GM23338 (cell line): ENCODE data around the gene GALNT16. TPM values are rescaled to one million over a fixed set of nuclear protein-coding genes. Genes with fewer than 3 reads are reported as not detected.

ENCODE experiments used
- ATAC-seq: fragments of 200-7000 bp; cut with Tn5 transposase; 3 replicates; pipeline ENCODE4 v1.9.1; 2020
- DNase-seq: peaks from one replicate; pipeline ENCODE4 v3.0.0-alpha.2; 2015; ENCODE audit warnings: low spot score
- H2AFZ ChIP-seq: fragments of 200-600 bp; sonication (generic); 2 replicates; pipeline ENCODE4 v1.8.0; 2016; ENCODE audit warnings: antibody characterized with exemption, mild to moderate bottlenecking, moderate library complexity
- H3F3A ChIP-seq: fragments of 200-600 bp; sonication (generic); replicated peaks from 2 replicates; pipeline ENCODE4 v1.8.0; 2017; ENCODE audit warnings: antibody characterized with exemption, mixed run types, low read depth
- H3K27ac ChIP-seq: fragments of 200-600 bp; sonication (generic); 2 replicates; pipeline ENCODE4 v1.6.1; 2016; ENCODE audit warnings: low read depth
- H3K27me3 ChIP-seq: fragments of 200-600 bp; sonication (generic); 2 replicates; pipeline ENCODE4 v1.8.0; 2016; ENCODE audit warnings: mild to moderate bottlenecking, mixed run types, moderate library complexity; ENCODE audit not compliant: insufficient read depth
- H3K36me3 ChIP-seq: fragments of 200-600 bp; sonication (generic); 2 replicates; pipeline ENCODE4 v1.8.0; 2016; ENCODE audit warnings: mild to moderate bottlenecking; ENCODE audit not compliant: insufficient read depth
- H3K4me1 ChIP-seq: fragments of 200-600 bp; sonication (generic); 2 replicates; pipeline ENCODE4 v1.8.0; 2016; ENCODE audit warnings: mild to moderate bottlenecking, moderate library complexity; ENCODE audit not compliant: insufficient read depth
- H3K4me2 ChIP-seq: fragments of 200-600 bp; sonication (generic); 2 replicates; pipeline ENCODE4 v1.7.1; 2017; ENCODE audit warnings: mixed run types
- H3K4me3 ChIP-seq: fragments of 200-600 bp; sonication (generic); 2 replicates; pipeline ENCODE4 v1.6.1; 2016; ENCODE audit warnings: mixed run types
- H3K79me2 ChIP-seq: fragments of 200-600 bp; sonication (generic); replicated peaks from 2 replicates; pipeline ENCODE4 v1.8.0; 2017; ENCODE audit warnings: mild to moderate bottlenecking; ENCODE audit not compliant: insufficient read depth
- H3K9me2 ChIP-seq: fragments of 200-600 bp; sonication (generic); 2 replicates; pipeline ENCODE4 v1.8.0; 2017; ENCODE audit not compliant: insufficient read depth
- H4K20me1 ChIP-seq: fragments of 200-600 bp; sonication (generic); replicated peaks from 2 replicates; pipeline ENCODE4 v1.8.0; 2017; ENCODE audit warnings: mild to moderate bottlenecking; ENCODE audit not compliant: insufficient read depth
- H3K27ac Mint-ChIP-seq: 2 replicates; pipeline ENCODE4 v1.8.0; 2020; ENCODE audit warnings: inconsistent platforms, mild to moderate bottlenecking, moderate library complexity, mixed read lengths
- H3K27me3 Mint-ChIP-seq: 3 replicates; pipeline ENCODE4 v1.8.0; 2022; ENCODE audit warnings: low read depth, mild to moderate bottlenecking, moderate library complexity, mixed read lengths, inconsistent platforms; ENCODE audit not compliant: insufficient read depth, poor library complexity
- H3K36me3 Mint-ChIP-seq: 3 replicates; pipeline ENCODE4 v1.8.0; 2021; ENCODE audit warnings: low read depth, mild to moderate bottlenecking, inconsistent platforms, moderate library complexity, mixed read lengths
- H3K4me1 Mint-ChIP-seq: 3 replicates; pipeline ENCODE4 v1.8.0; 2020; ENCODE audit warnings: mild to moderate bottlenecking, inconsistent platforms, mixed read lengths
- H3K4me3 Mint-ChIP-seq: 3 replicates; pipeline ENCODE4 v1.8.0; 2021; ENCODE audit warnings: moderate library complexity, mild to moderate bottlenecking, inconsistent platforms, mixed read lengths
- H3K9me3 Mint-ChIP-seq: 3 replicates; pipeline ENCODE4 v1.8.0; 2020; ENCODE audit warnings: moderate library complexity, mild to moderate bottlenecking, inconsistent platforms, mixed read lengths
- CREB1 ChIP-seq: fragments of 250-450 bp; sonication (Bioruptor Pico); IDR thresholded peaks from 2 replicates; pipeline ENCODE4 v1.5.0; 2020; ENCODE audit warnings: low read depth, mild to moderate bottlenecking, moderate library complexity
- CTCF ChIP-seq, 2 experiments: fragments of 200-600 bp in 1 of 2; sonication (generic) in 1 of 2; conservative IDR thresholded peaks; 2 replicates each; pipeline versions ENCODE4 v1.5.1 to v1.6.1; 2016 to 2017; ENCODE audit warnings: antibody characterized with exemption in 2 of 2, low read depth in 2 of 2, mild to moderate bottlenecking in 2 of 2, moderate library complexity in 1 of 2
- ETS1 ChIP-seq: IDR thresholded peaks from 2 replicates; pipeline ENCODE4 v1.6.1; 2016; ENCODE audit warnings: antibody characterized with exemption
- EZH2 ChIP-seq: fragments of 200-600 bp; sonication (generic); IDR thresholded peaks from one replicate; pipeline ENCODE4 v1.8.0; 2017; ENCODE audit warnings: antibody characterized with exemption, mild to moderate bottlenecking, low read depth; ENCODE audit not compliant: unreplicated experiment
- EZH2phosphoT487 ChIP-seq: fragments of 200-600 bp; sonication (generic); IDR thresholded peaks from one replicate; pipeline ENCODE4 v1.8.1; 2018; ENCODE audit warnings: antibody characterized with exemption; ENCODE audit not compliant: unreplicated experiment
- JUNB ChIP-seq: IDR thresholded peaks from one replicate; pipeline ENCODE4 v1.6.1; 2016; ENCODE audit warnings: antibody characterized with exemption; ENCODE audit not compliant: unreplicated experiment
- NANOG ChIP-seq: IDR thresholded peaks from 2 replicates; pipeline ENCODE4 v1.6.1; 2016; ENCODE audit warnings: antibody characterized with exemption, borderline replicate concordance
- POLR2AphosphoS5 ChIP-seq: IDR thresholded peaks from 2 replicates; pipeline ENCODE4 v1.6.1; 2016; ENCODE audit warnings: antibody characterized with exemption, low read depth
- REST ChIP-seq: IDR thresholded peaks from one replicate; pipeline ENCODE4 v1.6.1; 2018; ENCODE audit warnings: antibody characterized with exemption; ENCODE audit not compliant: unreplicated experiment
- STAT1 ChIP-seq: IDR thresholded peaks from one replicate; pipeline ENCODE4 v1.6.1; 2016; ENCODE audit warnings: antibody characterized with exemption; ENCODE audit not compliant: unreplicated experiment
- ZNF114 ChIP-seq: fragments of 250-450 bp; sonication (Bioruptor Pico); IDR thresholded peaks from 2 replicates; pipeline ENCODE4 v1.5.0; 2020; ENCODE audit warnings: mild to moderate bottlenecking, moderate library complexity
- ZNF331 ChIP-seq: fragments of 250-450 bp; sonication (Bioruptor Pico); IDR thresholded peaks from 2 replicates; pipeline ENCODE4 v1.5.0; 2020; ENCODE audit warnings: low read depth, mild to moderate bottlenecking, moderate library complexity
- polyA plus RNA-seq: library from polyadenylated mRNA; unstranded; fragments of >200 nt; fragmentation: Nextera tagmentation; extraction: Ambion mirVana; gene quantifications from 2 replicates; pipeline ENCODE4 v1.2.1, GENCODE V29; 2016
- total RNA-seq: library from RNA; depleted of rRNA; stranded (reverse); fragments of >200 nt; shearing (Covaris generic); gene quantifications from 2 replicates; pipeline ENCODE4 v1.2.3, GENCODE V29; 2014

GALNT16 gene
- total and polyA plus RNA-seq, 2 experiments from 2014 or later, result 1.5 to 2.9 TPM

GRCh38 chr14:69355154-69355597 is 95.2 kb downstream of the GALNT16 start (continued):
- no peak for TF ChIP-seq CTCF (conservative IDR thresholded peaks at IDR 0.05; ENCODE audit: low read depth in 2 of 2)

GRCh38 chr14:69355607-69356281 is 95.8 kb downstream of the GALNT16 start:
- Mint-ChIP-seq H3K9me3 (no peaks in the 10 kb centered on the region), H3K4me1 (peaks cover 12% of the 10 kb centered on the region), H3K36me3 (no peaks in the 10 kb centered on the region), H3K27me3 (peaks cover 4% of the 10 kb centered on the region), H3K4me3 (no peak overlapping the region), H3K27ac (no peak overlapping the region)
- ATAC-seq (no peak), DNase-seq (no peak)
- no peak overlapping the region for H2AFZ ChIP-seq
- no peaks in the 10 kb centered on the region for H3K4me1 ChIP-seq
- no peaks in the 10 kb centered on the region for H3K27me3 ChIP-seq
- H3K36me3 ChIP-seq, result no peaks in the 10 kb centered on the region
- H3K79me2 ChIP-seq, result no peaks in the 10 kb centered on the region
- no peak overlapping the region for H3K27ac ChIP-seq
- no peaks in the 10 kb centered on the region for H3F3A ChIP-seq
- H3K4me2 ChIP-seq, result no peak overlapping the region
- H3K4me3 ChIP-seq, result no peak overlapping the region
- no peaks in the 10 kb centered on the region for H3K9me2 ChIP-seq
- no peaks in the 10 kb centered on the region for H4K20me1 ChIP-seq
- no peak for TF ChIP-seq ZNF331 (CRISPR knock-in tag)

GRCh38 chr14:69356903-69357543 is 97.1 kb downstream of the GALNT16 start:
- H3K4me1 Mint-ChIP-seq, result peaks cover 7% of the 10 kb centered on the region
- ATAC-seq, result no peak
- TF ChIP-seq CREB1 (CRISPR knock-in tag) (no peak), JUNB (no peak), REST (no peak), EZH2phosphoT487 (no peak), CTCF (conservative IDR thresholded peaks at IDR 0.05; ENCODE audit: low read depth in 2 of 2) (no peak), EZH2 (no peak), ZNF331 (CRISPR knock-in tag) (no peak), STAT1 (no peak), POLR2AphosphoS5 (no peak), ZNF114 (CRISPR knock-in tag) (no peak), ETS1 (no peak), NANOG (no peak)

More at GRCh38 chr14:69356903-69357543, 97.1 kb downstream of the GALNT16 start:
- H3K9me3 Mint-ChIP-seq, result no peaks in the 10 kb centered on the region
- no peak overlapping the region for H2AFZ ChIP-seq
- H3K4me3 Mint-ChIP-seq, result no peak overlapping the region
- no peak overlapping the region for H3K27ac ChIP-seq
- peaks cover 4% of the 10 kb centered on the region for H3K27me3 Mint-ChIP-seq
- no peaks in the 10 kb centered on the region for H3K9me2 ChIP-seq
- no peaks in the 10 kb centered on the region for H3F3A ChIP-seq
- H3K27me3 ChIP-seq, result no peaks in the 10 kb centered on the region
- H3K36me3 ChIP-seq, result no peaks in the 10 kb centered on the region
- H3K4me1 ChIP-seq, result no peaks in the 10 kb centered on the region
- H3K4me2 ChIP-seq, result no peak overlapping the region
- no peaks in the 10 kb centered on the region for H3K36me3 Mint-ChIP-seq
- no peak overlapping the region for H3K27ac Mint-ChIP-seq
- H4K20me1 ChIP-seq, result no peaks in the 10 kb centered on the region
- H3K4me3 ChIP-seq, result no peak overlapping the region
- H3K79me2 ChIP-seq, result no peaks in the 10 kb centered on the region
- no peak for DNase-seq
